Measurements from ENCODE around the gene COPS7A. TPM values are rescaled to one million over a fixed set of nuclear protein-coding genes. Genes with fewer than 3 reads are reported as not detected.

Gene COPS7A
- total RNA-seq, 1 experiment from 2014 or later, result 34.2 TPM

GRCh38 chr12:6754411-6754810, 30.6 kb downstream of the COPS7A start:
- Histone ChIP-seq H3K9me3 (ENCODE audit: control insufficient read depth, low read depth, low read length) (no peaks in the 10 kb centered on the region), H3K79me1 (ENCODE audit: insufficient read depth, low read depth, low read length, poor library complexity, severe bottlenecking) (peaks cover 8% of the 10 kb centered on the region), H3K4ac (ENCODE audit: low read depth, low read length) (no peak overlapping the region), H3K4me1 (ENCODE audit: insufficient read depth, low read length) (peaks cover 6% of the 10 kb centered on the region; the same call in 1 of the 2 replicates), H3K4me2 (ENCODE audit: insufficient read depth, insufficient read length, low read length) (no peak overlapping the region), H2BK15ac (ENCODE audit: low read depth, low read length) (no peak overlapping the region), H3K27ac (ENCODE audit: insufficient read length, low read depth, low read length) (no peak overlapping the region), H4K5ac (ENCODE audit: insufficient read length, low read depth, low read length) (no peak overlapping the region), H3T11ph (ENCODE audit: low read length) (no peak overlapping the region), H2BK20ac (ENCODE audit: low read depth, low read length, poor library complexity, severe bottlenecking) (no peak overlapping the region), H4K8ac (replicated peaks; ENCODE audit: insufficient read length, low read depth, low read length) (no peak overlapping the region), H2AFZ (ENCODE audit: low read length) (no peak overlapping the region), H3K56ac (ENCODE audit: insufficient read length, low read depth, low read length) (no peak overlapping the region), H2BK120ac (ENCODE audit: low read depth, low read length, poor library complexity, severe bottlenecking) (no peak overlapping the region), H4K20me1 (ENCODE audit: control insufficient read depth, insufficient read depth, insufficient read length) (no peaks in the 10 kb centered on the region), H2AK5ac (ENCODE audit: insufficient read length, low read length) (no peak overlapping the region), H3K27me3 (ENCODE audit: insufficient read depth, low read length) (no peaks in the 10 kb centered on the region), H3K79me2 (ENCODE audit: insufficient read depth, low read length) (peaks cover 4% of the 10 kb centered on the region), H3K18ac (ENCODE audit: insufficient read length, low read depth, low read length) (no peak overlapping the region), H3K14ac (ENCODE audit: insufficient read depth, low read length) (no peak overlapping the region), H4K91ac (ENCODE audit: insufficient read length, low read depth, low read length) (no peak overlapping the region), H2BK12ac (ENCODE audit: insufficient read length, low read depth, low read length) (no peak overlapping the region), H3K9ac (ENCODE audit: extremely low read depth, insufficient read length, low read length) (no peak overlapping the region), H3K23ac (ENCODE audit: insufficient read length, low read depth, low read length) (no peak overlapping the region), H3K23me2 (ENCODE audit: insufficient read length, low read depth, low read length, poor library complexity, severe bottlenecking) (peaks cover 3% of the 10 kb centered on the region), H2BK5ac (ENCODE audit: insufficient read length, low read length) (no peak overlapping the region)
- Mint-ChIP-seq H3K4me1 (peaks cover 30 to 39% of the 10 kb centered on the region in 2 experiments), H3K27ac (peak overlapping the region in 2 of 3 experiments; percentile 52 to 90; a peak in 3 of 7 replicates), H3K9me3 (no peaks in the 10 kb centered on the region), H3K36me3 (ENCODE audit: insufficient read depth in 1 of 3, low read depth in 3 of 3) (peaks cover 20 to 30% (median 29%) of the 10 kb centered on the region in 3 experiments; a peak in 6 of 7 replicates), H3K27me3 (ENCODE audit: low read depth) (no peaks in the 10 kb centered on the region; the same call in 1 of the 2 replicates), H3K4me3 (peak overlapping the region in 1 of 2 experiments; percentile 98; a peak in 2 of 5 replicates)
- TF ChIP-seq CTCF (conservative IDR thresholded peaks at IDR 0.05), result no peak
- no CpG with 5 or more reads among the region's 2 CpGs for WGBS (ENCODE audit: extremely low coverage, insufficient read length, low lambda C conversion rate)
- no peak for DNase-seq
